Endothelial cell (in vitro differentiated cells): Measurements from ENCODE around the gene CD209. TPM values are rescaled to one million over a fixed set of nuclear protein-coding genes. Genes with fewer than 3 reads are reported as not detected.
"Not testable (repeated sequence)": the region's sequence is repeated elsewhere in the genome, so short reads cannot be mapped to it uniquely, and the experiment has no call there.

Experiments used
- DNase-seq: peaks from one replicate; pipeline ENCODE4 v3.0.0; 2021; ENCODE audit warnings: low spot score
- H3K27ac Mint-ChIP-seq: one replicate; pipeline ENCODE4 v1.8.0; 2021; ENCODE audit warnings: mixed read lengths, inconsistent platforms; ENCODE audit not compliant: unreplicated experiment
- H3K27me3 Mint-ChIP-seq: one replicate; pipeline ENCODE4 v1.8.0; 2021; ENCODE audit warnings: mild to moderate bottlenecking, moderate library complexity, mixed read lengths, inconsistent platforms; ENCODE audit not compliant: unreplicated experiment
- H3K36me3 Mint-ChIP-seq: one replicate; pipeline ENCODE4 v1.8.0; 2021; ENCODE audit warnings: mild to moderate bottlenecking, low read depth, mixed read lengths, inconsistent platforms; ENCODE audit not compliant: unreplicated experiment
- H3K4me1 Mint-ChIP-seq: one replicate; pipeline ENCODE4 v1.8.0; 2021; ENCODE audit warnings: mild to moderate bottlenecking, mixed read lengths, inconsistent platforms; ENCODE audit not compliant: unreplicated experiment
- H3K4me3 Mint-ChIP-seq: one replicate; pipeline ENCODE4 v1.8.0; 2021; ENCODE audit warnings: mild to moderate bottlenecking, mixed read lengths, inconsistent platforms; ENCODE audit not compliant: unreplicated experiment
- H3K9me3 Mint-ChIP-seq: one replicate; pipeline ENCODE4 v1.8.0; 2021; ENCODE audit warnings: mixed read lengths, inconsistent platforms; ENCODE audit not compliant: unreplicated experiment
- long read RNA-seq: library from polyadenylated mRNA; unstranded; transcript quantifications from one replicate; pipeline ENCODE4 v2.0.0, GENCODE V29; 2020; ENCODE audit not compliant: unreplicated experiment
- total RNA-seq: library from RNA; stranded (reverse); fragmentation: NEBNext Ultra II Directional; extraction: Animal tissue kit (Norgen Biotek cat#: 25700); gene quantifications from one replicate; pipeline ENCODE4 v1.2.1, GENCODE V29; 2021; ENCODE audit not compliant: unreplicated experiment
- TF ChIP-seq, protein P1 (sequence below): fragments of 200-600 bp; sonication (generic); IDR thresholded peaks from one replicate; pipeline ENCODE4 v1.5.0; 2021; ENCODE audit warnings: antibody characterized with exemption; ENCODE audit not compliant: unreplicated experiment

The CD209 gene
- total RNA-seq = not detected
- long read RNA-seq = 0 reads

DNA sequence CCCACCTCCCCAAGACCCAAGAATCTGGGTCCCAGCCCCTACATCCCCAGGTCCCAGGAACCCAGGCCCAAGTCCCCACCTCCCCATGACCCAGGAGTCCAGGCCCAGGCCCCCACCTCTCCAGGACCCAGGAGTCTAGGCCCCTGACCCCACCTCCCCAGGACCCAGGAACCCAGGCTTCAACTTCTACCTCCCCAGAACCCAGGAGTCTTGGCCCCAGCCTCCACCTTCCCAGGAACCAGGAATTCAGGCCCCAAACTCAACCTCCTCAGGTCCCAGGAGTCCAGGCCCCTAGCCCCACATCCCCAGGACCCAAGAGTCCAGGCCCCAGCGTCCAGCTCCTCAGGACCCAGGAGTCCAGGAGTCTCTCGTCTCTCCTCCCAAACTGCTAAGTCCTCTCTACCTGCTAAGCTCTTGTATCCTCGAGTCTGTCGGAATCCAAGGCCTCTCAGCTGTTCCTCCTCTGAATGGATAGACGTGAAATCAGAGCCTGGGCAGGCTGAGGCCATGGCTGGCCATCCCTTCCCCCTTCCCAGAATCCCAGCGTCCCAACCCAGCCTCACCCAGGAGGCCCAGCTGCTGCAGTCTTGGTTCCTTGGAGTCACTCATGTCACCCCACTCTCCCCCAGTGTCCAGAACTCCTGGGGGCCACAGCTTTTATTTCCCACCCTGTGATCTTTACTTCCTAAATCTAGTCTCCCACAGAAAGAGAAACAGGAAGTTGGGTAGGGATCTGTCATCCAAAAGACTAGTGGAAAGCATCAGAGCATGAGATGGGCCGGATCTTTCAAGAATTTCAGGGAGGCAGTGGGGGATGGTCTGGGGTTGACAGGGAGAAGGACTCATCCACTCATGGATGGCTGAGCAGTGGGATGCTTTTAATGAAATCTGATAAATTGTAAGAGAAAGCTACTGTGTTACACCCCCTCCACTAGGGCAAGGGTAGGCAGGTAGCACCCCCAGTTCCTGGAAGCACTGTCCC is at the start of gene CD209:
Gene CD209 (minus strand): TSS at position 632 of the 982 bp plus-strand sequence. CDS start 23 bp downstream, at position 609.
- TF ChIP-seq, protein P1, sequence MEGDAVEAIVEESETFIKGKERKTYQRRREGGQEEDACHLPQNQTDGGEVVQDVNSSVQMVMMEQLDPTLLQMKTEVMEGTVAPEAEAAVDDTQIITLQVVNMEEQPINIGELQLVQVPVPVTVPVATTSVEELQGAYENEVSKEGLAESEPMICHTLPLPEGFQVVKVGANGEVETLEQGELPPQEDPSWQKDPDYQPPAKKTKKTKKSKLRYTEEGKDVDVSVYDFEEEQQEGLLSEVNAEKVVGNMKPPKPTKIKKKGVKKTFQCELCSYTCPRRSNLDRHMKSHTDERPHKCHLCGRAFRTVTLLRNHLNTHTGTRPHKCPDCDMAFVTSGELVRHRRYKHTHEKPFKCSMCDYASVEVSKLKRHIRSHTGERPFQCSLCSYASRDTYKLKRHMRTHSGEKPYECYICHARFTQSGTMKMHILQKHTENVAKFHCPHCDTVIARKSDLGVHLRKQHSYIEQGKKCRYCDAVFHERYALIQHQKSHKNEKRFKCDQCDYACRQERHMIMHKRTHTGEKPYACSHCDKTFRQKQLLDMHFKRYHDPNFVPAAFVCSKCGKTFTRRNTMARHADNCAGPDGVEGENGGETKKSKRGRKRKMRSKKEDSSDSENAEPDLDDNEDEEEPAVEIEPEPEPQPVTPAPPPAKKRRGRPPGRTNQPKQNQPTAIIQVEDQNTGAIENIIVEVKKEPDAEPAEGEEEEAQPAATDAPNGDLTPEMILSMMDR = no peak
- no peak for DNase-seq

GRCh38 chr19:7795555-7796161 is 48.3 kb upstream of the CD209 start:
- DNase-seq = no peak
- H3K27ac Mint-ChIP-seq = no peak overlapping the region
- no peaks in the 10 kb centered on the region for H3K9me3 Mint-ChIP-seq
- peaks cover 4% of the 10 kb centered on the region for H3K36me3 Mint-ChIP-seq
- H3K4me1 Mint-ChIP-seq = peaks cover 13% of the 10 kb centered on the region
- peaks cover 3% of the 10 kb centered on the region for H3K27me3 Mint-ChIP-seq
- TF ChIP-seq, protein P1 = no peak
- no peak overlapping the region for H3K4me3 Mint-ChIP-seq

More for the DNA sequence above, at the start of gene CD209:
- Mint-ChIP-seq H3K9me3 (no peaks in the 10 kb centered on the region), H3K4me3 (no peak within 1 kb of the TSS), H3K27ac (no peak within 1 kb of the TSS), H3K4me1 (no peaks in the 10 kb centered on the region), H3K36me3 (peaks cover 4% of the 10 kb centered on the region), H3K27me3 (peaks cover 6% of the 10 kb centered on the region)

DNA sequence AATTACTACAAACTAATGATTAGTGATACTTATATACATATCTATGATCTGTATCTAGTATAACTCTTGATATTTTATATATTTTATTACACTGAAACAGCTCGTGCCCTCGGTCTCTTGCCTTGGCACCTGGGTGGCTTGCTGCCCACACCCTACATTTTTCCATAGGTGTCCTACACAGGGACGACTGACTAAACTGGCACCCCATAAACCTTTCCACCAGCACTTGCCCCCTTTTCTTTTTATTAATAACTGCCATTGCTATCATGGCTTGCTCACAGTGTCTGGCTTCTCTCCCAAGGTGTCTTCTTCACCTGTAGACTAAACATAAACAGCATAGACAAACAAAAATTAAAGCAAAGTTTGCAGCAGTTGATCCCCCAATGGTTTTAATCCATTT is 46.2 kb upstream of the CD209 start:
- Mint-ChIP-seq H3K27ac (no peak overlapping the region), H3K27me3 (peaks cover 11% of the 10 kb centered on the region), H3K4me3 (no peak overlapping the region), H3K9me3 (no peaks in the 10 kb centered on the region), H3K36me3 (peaks cover 4% of the 10 kb centered on the region), H3K4me1 (peaks cover 11% of the 10 kb centered on the region)
- TF ChIP-seq, protein P1 = no peak
- DNase-seq = no peak

DNA sequence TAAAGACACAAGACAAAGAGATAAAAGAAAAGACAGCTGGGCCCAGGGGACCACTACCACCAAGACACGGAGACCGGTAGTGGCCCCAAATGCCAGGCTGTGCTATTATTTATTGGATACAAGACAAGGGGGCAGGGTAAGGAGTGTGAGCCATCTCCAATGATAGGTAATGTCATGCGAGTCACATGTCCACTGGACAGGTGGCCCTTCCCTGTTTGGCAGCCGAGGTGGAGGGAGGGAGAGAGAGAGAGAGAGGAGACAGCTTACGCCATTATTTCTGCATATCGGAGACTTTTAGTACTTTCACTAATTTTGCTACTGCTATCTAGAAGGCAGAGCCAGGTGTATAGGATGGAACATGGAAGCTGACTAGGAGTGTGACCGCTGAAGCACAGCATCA is 45.4 kb upstream of the CD209 start:
- Mint-ChIP-seq H3K4me1 (peaks cover 11% of the 10 kb centered on the region), H3K27me3 (peaks cover 11% of the 10 kb centered on the region)
- DNase-seq, H3K9me3 Mint-ChIP-seq, H3K27ac Mint-ChIP-seq, H3K4me3 Mint-ChIP-seq, H3K36me3 Mint-ChIP-seq: not testable (repeated sequence)

DNA sequence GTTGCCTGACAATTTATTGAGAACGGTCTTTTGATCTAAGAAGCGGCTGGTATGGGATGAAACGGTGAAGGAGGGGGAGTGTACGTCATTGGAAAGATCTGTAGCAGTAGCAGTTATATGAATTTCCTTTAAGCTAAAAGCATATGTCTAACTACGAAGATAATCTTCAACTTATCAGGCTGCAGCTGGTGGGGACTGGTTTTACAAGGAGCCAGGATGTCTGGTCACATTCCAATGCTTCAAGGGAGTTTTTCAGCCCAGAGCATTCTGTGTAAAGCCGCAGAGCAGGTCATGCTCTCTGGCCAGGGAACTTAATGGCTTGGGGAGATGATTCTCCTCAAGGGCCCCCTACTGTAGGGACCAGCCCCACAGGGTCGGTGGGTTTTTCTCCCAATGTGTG is 44.9 kb upstream of the CD209 start:
- peaks cover 14% of the 10 kb centered on the region for H3K27me3 Mint-ChIP-seq
- H3K4me1 Mint-ChIP-seq = peaks cover 12% of the 10 kb centered on the region
- TF ChIP-seq, protein P1 = no peak
- H3K4me3 Mint-ChIP-seq = no peak overlapping the region
- no peaks in the 10 kb centered on the region for H3K9me3 Mint-ChIP-seq
- H3K27ac Mint-ChIP-seq = no peak overlapping the region
- peaks cover 4% of the 10 kb centered on the region for H3K36me3 Mint-ChIP-seq
- DNase-seq = no peak
